Activated CD8-positive, alpha-beta memory T cell treated with anti-CD3 and anti-CD28 coated beads for 36 hours (primary cell): Measurements from ENCODE around the gene LNX2. TPM values are rescaled to one million over a fixed set of nuclear protein-coding genes. Genes with fewer than 3 reads are reported as not detected.

Experiments
- CTCF ChIA-PET: fragments of 350-600 bp; sonication (Branson Sonifier 250); formaldehyde crosslinking; loops from one replicate; lab custom pipeline; 2021; ENCODE audit warnings: antibody characterized with exemption; lab: Charles Lee
- POLR2A ChIA-PET: fragments of 350-600 bp; sonication (Branson Sonifier 250); formaldehyde crosslinking; loops from one replicate; lab custom pipeline; 2021; ENCODE audit warnings: antibody characterized with exemption; lab: Charles Lee
- total RNA-seq, 2 experiments: library from RNA; stranded (reverse); gene quantifications; one replicate each; pipeline ENCODE4 v1.2.3, GENCODE V29; 2021

LNX2 gene
- total RNA-seq, 2 experiments from 2014 or later: 4.3 to 4.4 TPM

DNA sequence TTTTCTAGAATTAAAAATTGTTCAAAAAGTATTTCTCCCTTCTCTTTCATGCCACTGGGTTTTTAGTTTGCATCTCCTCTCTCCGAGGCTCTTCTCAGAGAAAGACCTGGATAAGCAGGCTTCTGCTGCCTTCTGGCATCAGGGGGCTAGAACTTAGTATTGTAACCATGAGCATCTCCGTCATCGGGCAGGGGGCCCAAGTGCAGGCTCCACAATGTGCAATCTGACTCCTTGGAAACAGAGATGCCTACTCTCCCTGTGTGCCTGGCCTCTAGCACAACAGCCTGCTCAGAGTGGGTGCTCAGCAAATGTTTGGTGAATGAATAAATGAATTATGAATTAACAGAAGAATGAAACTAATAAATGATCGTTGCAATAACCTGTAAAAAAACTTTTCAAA is 124.3 kb downstream of the LNX2 start:
- POLR2A ChIA-PET: no interaction called here

More for the DNA sequence above, 124.3 kb downstream of the LNX2 start:
- CTCF ChIA-PET: no interaction called here

Other genes with a start within 250 kb of the LNX2 start
- 100 to 1,000 TPM; 300 to 307 TPM for gene GTF3A, start 195.9 kb downstream of the LNX2 start, total RNA-seq
- gene MTIF3, start 170.0 kb downstream of the LNX2 start, total RNA-seq: 10 to 100 TPM; 30.1 to 31.8 TPM
- 100 to 1,000 TPM; 131 to 135 TPM for gene POLR1D, start 1.4 kb upstream of the LNX2 start, total RNA-seq
- not detected for gene GSX1, start 172.0 kb upstream of the LNX2 start, total RNA-seq